SK-N-SH (cell line): ENCODE measurements around the gene GPR17. TPM values are rescaled to one million over a fixed set of nuclear protein-coding genes. Genes with fewer than 3 reads are reported as not detected.

Source experiments
- CTCF ChIA-PET: fragments of 300-600, 350-600 bp; formaldehyde crosslinking; extraction: SDS; loops from one replicate; lab custom pipeline; 2021; lab: Yijun Ruan, JAX
- POLR2A ChIA-PET: fragments of 350-600 bp; sonication (Branson Sonifier 250); formaldehyde crosslinking; extraction: SDS; loops from one replicate; lab custom pipeline; 2020; ENCODE audit warnings: antibody characterized with exemption, inconsistent platforms; lab: Yijun Ruan, JAX
- DNase-seq: peaks from one replicate; pipeline ENCODE4 v3.0.0; 2012
- H2AFZ ChIP-seq: fragments of 200-600 bp; sonication (generic); 2 replicates; pipeline ENCODE4 v1.8.1; 2016; ENCODE audit warnings: antibody characterized with exemption, mild to moderate bottlenecking, low read depth
- H3F3A ChIP-seq: fragments of 200-600 bp; sonication (generic); replicated peaks from 2 replicates; pipeline ENCODE3; 2016; ENCODE audit warnings: antibody characterized with exemption, mild to moderate bottlenecking; ENCODE audit not compliant: insufficient read depth
- H3K27ac ChIP-seq, 2 experiments: fragments of 200-500 bp in 1 of 2; fragments of 200-600 bp in 1 of 2; sonication (Bioruptor generic) in 1 of 2; sonication (generic), shearing (Covaris generic) in 1 of 2; 2 replicates each; pipeline versions ENCODE4 v1.5.1 to v1.6.1; 2014 to 2016; ENCODE audit warnings: low read depth in 2 of 2, inconsistent platforms in 1 of 2, low read length in 1 of 2, mild to moderate bottlenecking in 1 of 2, mixed read lengths in 1 of 2
- H3K27me3 ChIP-seq: fragments of 200-600 bp; sonication (generic), shearing (Covaris generic); 2 replicates; pipeline ENCODE4 v1.6.1; 2016; ENCODE audit warnings: mixed run types; ENCODE audit not compliant: insufficient read depth
- H3K36me3 ChIP-seq, 2 experiments: fragments of 200-500 bp in 1 of 2; fragments of 200-600 bp in 1 of 2; sonication (Bioruptor generic) in 1 of 2; sonication (generic) in 1 of 2; replicated peaks in 1 of 2; 2 replicates each; pipeline versions ENCODE3 to v1.5.1; 2014 to 2016; ENCODE audit warnings: low read length in 1 of 2, mild to moderate bottlenecking in 1 of 2; ENCODE audit not compliant: insufficient read depth in 2 of 2, control insufficient read depth in 1 of 2
- H3K4me1 ChIP-seq, 2 experiments: fragments of 200-500 bp in 1 of 2; fragments of 200-600 bp in 1 of 2; sonication (Bioruptor generic) in 1 of 2; sonication (generic), shearing (Covaris generic) in 1 of 2; 2 replicates each; pipeline versions ENCODE4 v1.5.1 to v1.6.1; 2014 to 2016; ENCODE audit warnings: low read depth in 1 of 2, low read length in 1 of 2, mixed run types in 1 of 2; ENCODE audit not compliant: insufficient read depth in 2 of 2, control insufficient read depth in 1 of 2
- H3K4me2 ChIP-seq: fragments of 200-600 bp; sonication (generic), shearing (Covaris generic); 2 replicates; pipeline ENCODE4 v1.6.1; 2017; ENCODE audit warnings: mixed run types
- H3K4me3 ChIP-seq, 2 experiments: fragments of 200-500 bp in 1 of 2; fragments of 200-600 bp in 1 of 2; sonication (Bioruptor generic) in 1 of 2; sonication (generic), shearing (Covaris generic) in 1 of 2; 2 replicates each; pipeline versions ENCODE4 v1.5.1 to v1.8.1; 2014 to 2016; ENCODE audit warnings: low read depth in 2 of 2, inconsistent platforms in 1 of 2, low read length in 1 of 2, mild to moderate bottlenecking in 1 of 2, mixed read lengths in 1 of 2, moderate library complexity in 1 of 2
- H3K79me2 ChIP-seq: fragments of 200-600 bp; sonication (generic); 2 replicates; pipeline ENCODE4 v1.8.1; 2017; ENCODE audit warnings: mild to moderate bottlenecking; ENCODE audit not compliant: insufficient read depth
- H3K9ac ChIP-seq: fragments of 200-600 bp; sonication (generic); 2 replicates; pipeline ENCODE4 v1.6.1; 2017; ENCODE audit warnings: mixed run types
- H3K9me2 ChIP-seq: fragments of 200-600 bp; sonication (generic); 2 replicates; pipeline ENCODE4 v1.6.1; 2017; ENCODE audit warnings: mixed run types
- H3K9me3 ChIP-seq: fragments of 200-600 bp; sonication (generic); 2 replicates; pipeline ENCODE4 v1.6.1; 2017; ENCODE audit warnings: mixed run types, mild to moderate bottlenecking, moderate library complexity
- H4K20me1 ChIP-seq: fragments of 200-600 bp; sonication (generic); 2 replicates; pipeline ENCODE4 v1.6.1; 2017; ENCODE audit warnings: mild to moderate bottlenecking, mixed run types; ENCODE audit not compliant: insufficient read depth
- ELF1 ChIP-seq: IDR thresholded peaks from 2 replicates; pipeline ENCODE4 v1.4.0; 2012
- EZH2phosphoT487 ChIP-seq: fragments of 200-600 bp; sonication (generic); IDR thresholded peaks from 2 replicates; pipeline ENCODE4 v1.6.1; 2017; ENCODE audit warnings: low read depth, mixed run types, mild to moderate bottlenecking, antibody characterized with exemption, moderate library complexity, borderline replicate concordance
- FOXJ3 ChIP-seq: sonication (generic); formaldehyde crosslinking; IDR thresholded peaks from 2 replicates; pipeline ENCODE4 v1.5.1; 2020; ENCODE audit warnings: mild to moderate bottlenecking, missing genetic modification reagents
- FOXM1 ChIP-seq: IDR thresholded peaks from 2 replicates; pipeline ENCODE4 v1.4.0; 2012; ENCODE audit warnings: low read depth, mild to moderate bottlenecking
- GATA2 ChIP-seq: sonication (generic); formaldehyde crosslinking; IDR thresholded peaks from 2 replicates; pipeline ENCODE4 v1.5.0; 2020; ENCODE audit warnings: mild to moderate bottlenecking, missing genetic modification reagents
- JUND ChIP-seq: IDR thresholded peaks from 2 replicates; pipeline ENCODE4 v1.4.0; 2012
- MEF2A ChIP-seq: IDR thresholded peaks from 2 replicates; pipeline ENCODE4 v1.4.0; 2012; ENCODE audit warnings: low read depth, borderline replicate concordance
- MXI1 ChIP-seq: IDR thresholded peaks from 2 replicates; pipeline ENCODE4 v1.6.1; 2012; ENCODE audit warnings: mild to moderate bottlenecking, low read depth, low read length, improper control_type of control experiment
- NFIC ChIP-seq: IDR thresholded peaks from 2 replicates; pipeline ENCODE4 v1.4.0; 2012; ENCODE audit warnings: borderline replicate concordance
- POLR2AphosphoS5 ChIP-seq: IDR thresholded peaks from 2 replicates; pipeline ENCODE4 v1.6.1; 2012; ENCODE audit warnings: low read depth, low read length
- RFX5 ChIP-seq: IDR thresholded peaks from 2 replicates; pipeline ENCODE4 v1.6.1; 2012; ENCODE audit warnings: mild to moderate bottlenecking, improper control_type of control experiment, low read length
- RXRA ChIP-seq: IDR thresholded peaks from 2 replicates; pipeline ENCODE4 v1.4.0; 2012; ENCODE audit warnings: low read depth, mild to moderate bottlenecking, borderline replicate concordance
- SMC3 ChIP-seq: IDR thresholded peaks from 2 replicates; pipeline ENCODE4 v1.6.1; 2012; ENCODE audit warnings: low read depth, low read length, improper control_type of control experiment
- TAF1 ChIP-seq: IDR thresholded peaks from 2 replicates; pipeline ENCODE4 v1.6.1; 2012; ENCODE audit warnings: low read depth, mild to moderate bottlenecking, low read length, moderate library complexity, borderline replicate concordance
- TCF12 ChIP-seq: IDR thresholded peaks from 2 replicates; pipeline ENCODE4 v1.4.0; 2012
- TEAD4 ChIP-seq: IDR thresholded peaks from 2 replicates; pipeline ENCODE4 v1.4.0; 2012; ENCODE audit warnings: mild to moderate bottlenecking, borderline replicate concordance; ENCODE audit not compliant: insufficient read depth
- YY1 ChIP-seq: IDR thresholded peaks from 2 replicates; pipeline ENCODE4 v1.4.0; 2012; ENCODE audit warnings: low read depth, mild to moderate bottlenecking
- WGBS: methylation state at CpG from one replicate; pipeline ENCODE4 v1.1.6; 2017; ENCODE audit warnings: low lambda C conversion rate; 5-methylcytosine and 5-hydroxymethylcytosine counted together
- polyA plus RNA-seq, 3 experiments: library from polyadenylated mRNA; depleted of rRNA; stranded (reverse); fragments of >200 nt; gene quantifications; 2 replicates each; pipeline ENCODE4 v1.2.3, GENCODE V29; 2012
- TF ChIP-seq, protein P1 (sequence below): IDR thresholded peaks from 2 replicates; pipeline ENCODE4 v1.4.0; 2012; ENCODE audit warnings: low read depth
- TF ChIP-seq, protein P2 (sequence below): fragments of 150-350 bp; IDR thresholded peaks from 2 replicates; pipeline ENCODE4 v1.6.1; 2016; ENCODE audit warnings: mild to moderate bottlenecking, low read depth, low read length
- TF ChIP-seq, protein P3 (sequence below): fragments of 150-350 bp; IDR thresholded peaks from 2 replicates; pipeline ENCODE4 v1.6.1; 2017; ENCODE audit warnings: antibody characterized with exemption, low read length, low read depth, borderline replicate concordance
- TF ChIP-seq, protein P4 (sequence below): IDR thresholded peaks from 2 replicates; pipeline ENCODE4; 2012

The GPR17 gene
- polyA plus RNA-seq, 1 of the 3 experiments (the other 2 are of a cell fraction): 0.03 TPM

DNA sequence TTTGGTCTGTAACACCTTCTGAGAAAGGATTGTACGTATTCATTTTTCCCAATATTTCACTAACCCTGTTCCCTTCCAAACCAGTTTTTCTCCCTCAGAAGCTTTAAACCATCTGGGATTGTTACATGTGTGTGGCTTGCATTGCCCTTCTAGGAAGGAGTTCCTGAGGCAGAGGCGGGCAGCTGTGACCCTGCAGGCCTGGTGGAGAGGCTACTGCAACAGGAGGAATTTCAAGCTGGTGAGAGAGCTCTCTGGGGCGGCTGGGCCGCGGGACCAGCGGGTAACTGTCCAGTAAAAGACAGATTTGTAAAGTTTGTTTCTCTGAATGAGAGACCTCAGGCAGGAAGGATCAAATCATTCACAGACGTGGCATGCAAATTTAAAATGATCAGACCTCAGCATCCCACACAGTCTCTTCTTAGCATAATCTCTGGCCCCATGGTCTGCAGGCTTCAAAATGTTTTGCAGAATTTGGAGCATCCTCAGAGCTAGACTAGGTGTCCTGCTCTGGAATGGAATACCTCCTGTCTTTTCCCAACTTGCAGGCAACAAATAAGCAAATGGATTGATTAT is 40.2 kb upstream of the GPR17 start:
- H3K36me3 ChIP-seq: no peaks in the 10 kb centered on the region
- no peak overlapping the region for H3K9ac ChIP-seq
- H3K9me2 ChIP-seq: no peaks in the 10 kb centered on the region
- no peak overlapping the region for H3K4me2 ChIP-seq
- H3K27me3 ChIP-seq: no peaks in the 10 kb centered on the region
- H3K79me2 ChIP-seq: no peaks in the 10 kb centered on the region
- H3K4me3 ChIP-seq: no peak overlapping the region
- no peak for DNase-seq
- no peaks in the 10 kb centered on the region for H3K4me1 ChIP-seq
- H4K20me1 ChIP-seq: no peaks in the 10 kb centered on the region
- 80% methylated on average over 7 of the region's 7 CpGs for WGBS
- H2AFZ ChIP-seq: no peak overlapping the region
- TF ChIP-seq FOXM1 (no peak), FOXJ3 (CRISPR knock-in tag) (no peak), TEAD4 (no peak), ELF1 (no peak), RXRA (no peak)
- TF ChIP-seq, protein P1, sequence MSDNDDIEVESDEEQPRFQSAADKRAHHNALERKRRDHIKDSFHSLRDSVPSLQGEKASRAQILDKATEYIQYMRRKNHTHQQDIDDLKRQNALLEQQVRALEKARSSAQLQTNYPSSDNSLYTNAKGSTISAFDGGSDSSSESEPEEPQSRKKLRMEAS: no peak
- TF ChIP-seq, protein P2, sequence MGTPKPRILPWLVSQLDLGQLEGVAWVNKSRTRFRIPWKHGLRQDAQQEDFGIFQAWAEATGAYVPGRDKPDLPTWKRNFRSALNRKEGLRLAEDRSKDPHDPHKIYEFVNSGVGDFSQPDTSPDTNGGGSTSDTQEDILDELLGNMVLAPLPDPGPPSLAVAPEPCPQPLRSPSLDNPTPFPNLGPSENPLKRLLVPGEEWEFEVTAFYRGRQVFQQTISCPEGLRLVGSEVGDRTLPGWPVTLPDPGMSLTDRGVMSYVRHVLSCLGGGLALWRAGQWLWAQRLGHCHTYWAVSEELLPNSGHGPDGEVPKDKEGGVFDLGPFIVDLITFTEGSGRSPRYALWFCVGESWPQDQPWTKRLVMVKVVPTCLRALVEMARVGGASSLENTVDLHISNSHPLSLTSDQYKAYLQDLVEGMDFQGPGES: no peak
- H3K27ac ChIP-seq: no peak overlapping the region
- no peaks in the 10 kb centered on the region for H3K9me3 ChIP-seq
- ChIA-PET POLR2A (no interaction called here), CTCF (interaction anchor here (2.4 kb wide), 1 partner anchor 14 kb away, joined by 11 read pairs; no protein-coding TSS in a partner anchor)
- no peaks in the 10 kb centered on the region for H3F3A ChIP-seq

DNA sequence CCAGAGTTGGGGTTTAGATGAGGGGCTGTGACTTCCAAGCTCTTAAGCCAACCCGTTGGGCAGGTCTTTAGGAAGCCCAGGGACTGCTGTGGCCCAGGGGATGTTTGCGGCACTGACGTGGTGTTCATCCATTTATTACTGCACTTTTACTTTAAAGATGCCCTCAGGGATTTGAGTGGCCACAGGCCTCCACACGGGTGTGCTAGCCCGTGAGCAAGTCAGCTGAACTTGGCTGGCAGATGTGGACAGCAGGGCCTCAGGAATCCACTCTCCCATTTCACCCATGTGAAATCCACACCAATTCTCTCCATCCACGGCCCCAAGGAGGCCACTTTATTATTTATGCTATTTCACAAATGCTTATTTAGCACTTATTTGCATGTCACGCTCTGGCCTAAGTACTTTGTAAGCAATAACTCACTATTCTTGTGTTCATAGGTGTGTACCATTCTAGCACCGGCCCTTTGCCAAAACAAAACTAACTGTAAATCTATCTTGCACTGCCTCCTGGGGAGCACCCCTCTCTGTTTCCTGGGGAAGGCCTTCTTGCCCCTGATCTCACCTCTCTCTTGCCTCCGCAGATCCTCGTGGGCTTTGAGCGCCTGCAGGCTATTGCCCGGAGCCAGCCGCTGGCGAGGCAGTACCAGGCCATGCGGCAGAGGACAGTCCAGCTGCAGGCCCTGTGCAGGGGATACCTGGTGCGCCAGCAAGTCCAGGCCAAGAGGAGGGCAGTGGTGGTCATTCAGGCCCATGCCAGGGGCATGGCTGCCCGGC is 39.1 kb upstream of the GPR17 start:
- Histone ChIP-seq H3K9me2 (no peaks in the 10 kb centered on the region), H3K27me3 (no peaks in the 10 kb centered on the region), H3K4me1 (no peaks in the 10 kb centered on the region), H3K9ac (no peak overlapping the region), H4K20me1 (no peaks in the 10 kb centered on the region), H3K79me2 (no peaks in the 10 kb centered on the region), H3K36me3 (no peaks in the 10 kb centered on the region), H3K27ac (no peak overlapping the region), H3K4me3 (no peak overlapping the region), H3K9me3 (no peaks in the 10 kb centered on the region), H3K4me2 (no peak overlapping the region), H2AFZ (no peak overlapping the region), H3F3A (no peaks in the 10 kb centered on the region)
- 77% methylated on average over 13 of the region's 17 CpGs for WGBS
- CTCF ChIA-PET: interaction anchor here (1.4 to 2.0 kb wide), 3 partner anchors 15 to 43 kb away, joined by 3 to 11 read pairs (median 6); no protein-coding TSS in a partner anchor
- TF ChIP-seq EZH2phosphoT487 (no peak), NFIC (no peak), TCF12 (no peak), MXI1 (no peak), RFX5 (no peak), MEF2A (no peak), YY1 (no peak), FOXM1 (no peak), RXRA (no peak), TAF1 (no peak), FOXJ3 (CRISPR knock-in tag) (no peak), GATA2 (CRISPR knock-in tag) (no peak), SMC3 (no peak), POLR2AphosphoS5 (no peak), JUND (no peak), TEAD4 (no peak)
- TF ChIP-seq, protein P3, sequence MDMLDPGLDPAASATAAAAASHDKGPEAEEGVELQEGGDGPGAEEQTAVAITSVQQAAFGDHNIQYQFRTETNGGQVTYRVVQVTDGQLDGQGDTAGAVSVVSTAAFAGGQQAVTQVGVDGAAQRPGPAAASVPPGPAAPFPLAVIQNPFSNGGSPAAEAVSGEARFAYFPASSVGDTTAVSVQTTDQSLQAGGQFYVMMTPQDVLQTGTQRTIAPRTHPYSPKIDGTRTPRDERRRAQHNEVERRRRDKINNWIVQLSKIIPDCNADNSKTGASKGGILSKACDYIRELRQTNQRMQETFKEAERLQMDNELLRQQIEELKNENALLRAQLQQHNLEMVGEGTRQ: no peak
- TF ChIP-seq, protein P4, sequence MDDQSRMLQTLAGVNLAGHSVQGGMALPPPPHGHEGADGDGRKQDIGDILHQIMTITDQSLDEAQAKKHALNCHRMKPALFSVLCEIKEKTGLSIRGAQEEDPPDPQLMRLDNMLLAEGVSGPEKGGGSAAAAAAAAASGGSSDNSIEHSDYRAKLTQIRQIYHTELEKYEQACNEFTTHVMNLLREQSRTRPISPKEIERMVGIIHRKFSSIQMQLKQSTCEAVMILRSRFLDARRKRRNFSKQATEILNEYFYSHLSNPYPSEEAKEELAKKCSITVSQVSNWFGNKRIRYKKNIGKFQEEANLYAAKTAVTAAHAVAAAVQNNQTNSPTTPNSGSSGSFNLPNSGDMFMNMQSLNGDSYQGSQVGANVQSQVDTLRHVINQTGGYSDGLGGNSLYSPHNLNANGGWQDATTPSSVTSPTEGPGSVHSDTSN: no peak
- no peak for DNase-seq
- POLR2A ChIA-PET: no interaction called here
